Fibroblast of lung (primary cell): ENCODE data around the gene ANO1.

ENCODE experiments used
- CTCF ChIP-seq, 2 donors: IDR thresholded peaks in 1 of 2; conservative IDR thresholded peaks in 1 of 2; 1 replicate in 1 of 2; 2 replicates in 1 of 2; pipeline ENCODE4 v1.5.1; 2011 to 2012; ENCODE audit warnings: low read length in 2 of 2, control low read depth in 1 of 2, inconsistent platforms in 1 of 2, low read depth in 1 of 2, mild to moderate bottlenecking in 1 of 2
- EZH2 ChIP-seq: IDR thresholded peaks from 2 replicates; pipeline ENCODE4 v1.5.1; 2012; ENCODE audit warnings: low read length, control low read depth, mild to moderate bottlenecking; ENCODE audit errors: missing control alignments

DNA sequence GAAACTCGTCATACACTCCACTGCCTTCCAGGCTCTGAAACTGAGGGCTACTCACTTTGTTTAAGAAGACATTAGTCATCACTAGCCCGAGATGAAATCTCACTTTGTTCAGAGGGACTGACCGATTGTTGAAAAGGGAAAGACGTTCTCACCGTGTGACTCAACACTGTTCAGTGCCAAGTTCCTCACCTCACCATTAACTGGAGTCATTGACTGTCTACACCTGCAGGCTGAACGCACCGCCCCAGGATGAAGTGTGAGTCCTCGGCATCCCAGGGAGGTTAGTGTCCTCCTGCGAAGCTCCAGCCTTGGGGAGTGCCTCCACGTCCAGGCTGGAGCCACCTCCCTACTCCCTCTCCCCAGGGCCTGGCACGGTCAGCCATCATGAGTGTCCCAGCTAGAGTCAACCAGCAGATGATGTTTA is 155.4 kb downstream of the ANO1 start:
- TF ChIP-seq CTCF (conservative IDR thresholded peaks at IDR 0.05 in 1 of 2, IDR thresholded peaks at IDR 0.05 in 1 of 2; ENCODE audit: low read depth in 1 of 2, low read length in 2 of 2) (no peak), EZH2 (no peak)
